SK-N-SH (cell line): ENCODE measurements around the gene ILK.

ENCODE experiments used
- CTCF ChIP-seq: fragments of 200-600 bp; sonication (generic); IDR thresholded peaks from 2 replicates; pipeline ENCODE4 v1.6.1; 2017; ENCODE audit warnings: antibody characterized with exemption, mild to moderate bottlenecking, moderate library complexity
- EP300 ChIP-seq, 2 experiments: IDR thresholded peaks; 2 replicates each; pipeline versions ENCODE4 v1.4.0 to v1.6.1; 2012; ENCODE audit warnings: borderline replicate concordance in 1 of 2, low read depth in 1 of 2, low read length in 1 of 2
- FOXJ3 ChIP-seq: sonication (generic); formaldehyde crosslinking; IDR thresholded peaks from 2 replicates; pipeline ENCODE4 v1.5.1; 2020; ENCODE audit warnings: mild to moderate bottlenecking, missing genetic modification reagents
- JUND ChIP-seq: IDR thresholded peaks from 2 replicates; pipeline ENCODE4 v1.4.0; 2012
- MAX ChIP-seq: IDR thresholded peaks from 2 replicates; pipeline ENCODE4 v1.4.0; 2012; ENCODE audit warnings: low read depth
- RCOR1 ChIP-seq: fragments of 150-350 bp; IDR thresholded peaks from 2 replicates; pipeline ENCODE4 v1.6.1; 2017; ENCODE audit warnings: antibody characterized with exemption, low read length
- RFX5 ChIP-seq: IDR thresholded peaks from 2 replicates; pipeline ENCODE4 v1.6.1; 2012; ENCODE audit warnings: mild to moderate bottlenecking, improper control_type of control experiment, low read length
- USF1 ChIP-seq: IDR thresholded peaks from 2 replicates; pipeline ENCODE4 v1.4.0; 2012; ENCODE audit warnings: low read depth, borderline replicate concordance
- USF2 ChIP-seq: fragments of 150-350 bp; IDR thresholded peaks from 2 replicates; pipeline ENCODE4 v1.6.1; 2017; ENCODE audit warnings: antibody characterized with exemption, low read length, low read depth, borderline replicate concordance

- TF ChIP-seq FOXJ3 (CRISPR knock-in tag) (no peak), RFX5 (no peak), MAX (no peak), CTCF (no peak), USF1 (no peak), USF2 (no peak), JUND (no peak), EP300 (IDR thresholded peaks at IDR 0.05; ENCODE audit: borderline replicate concordance in 1 of 2, low read depth in 1 of 2, low read length in 1 of 2) (no peak), RCOR1 (no peak)
Observed at GRCh38 chr11:6579681-6580080, 23.9 kb upstream of the ILK start.
